ENCODE results near the gene SYN1. TPM values are rescaled to one million over a fixed set of nuclear protein-coding genes. Genes with fewer than 3 reads are reported as not detected.
"Not testable (repeated sequence)": the region's sequence is repeated elsewhere in the genome, so short reads cannot be mapped to it uniquely, and the experiment has no call there.

Gene SYN1
- 0.06 TPM for total RNA-seq (2013)
- polyA plus RNA-seq (1 to 10 TPM in 1 of 3 donors, under 1 TPM in 2; 0.11 to 4.0 (median 0.29) TPM), polyA minus RNA-seq (0.08 and 1.5 TPM in 2 replicates), total RNA-seq (0.15 to 8.8 (median 1.0) reads per million in 11 experiments)

DNA sequence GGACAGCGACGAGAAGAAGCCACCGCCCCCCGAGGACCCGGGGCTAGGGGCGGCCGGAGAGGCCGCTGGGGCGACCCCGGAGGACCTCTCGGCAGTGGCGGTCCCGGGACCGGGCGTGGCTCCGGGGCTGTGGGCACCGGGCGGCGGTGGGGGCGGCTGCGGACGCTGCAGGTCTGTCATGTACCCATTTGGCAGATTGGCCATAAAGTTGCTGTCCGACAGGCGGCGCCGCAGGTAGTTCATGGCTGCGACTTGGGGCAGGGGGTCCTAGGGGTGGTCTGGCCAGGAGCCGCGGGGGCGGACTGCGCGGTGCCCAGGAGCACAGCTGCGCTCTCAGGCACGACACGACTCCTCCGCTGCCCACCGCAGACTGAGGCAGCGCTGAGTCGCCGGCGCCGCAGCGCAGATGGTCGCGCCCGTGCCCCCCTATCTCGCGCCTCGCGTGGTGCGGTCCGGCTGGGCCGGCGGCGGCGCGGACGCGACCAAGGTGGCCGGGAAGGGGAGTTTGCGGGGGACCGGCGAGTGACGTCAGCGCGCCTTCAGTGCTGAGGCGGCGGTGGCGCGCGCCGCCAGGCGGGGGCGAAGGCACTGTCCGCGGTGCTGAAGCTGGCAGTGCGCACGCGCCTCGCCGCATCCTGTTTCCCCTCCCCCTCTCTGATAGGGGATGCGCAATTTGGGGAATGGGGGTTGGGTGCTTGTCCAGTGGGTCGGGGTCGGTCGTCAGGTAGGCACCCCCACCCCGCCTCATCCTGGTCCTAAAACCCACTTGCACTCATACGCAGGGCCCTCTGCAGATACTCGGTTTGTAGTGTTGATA is at the start of gene SYN1:
Gene SYN1 (minus strand): TSS at position 372 of the 817 bp plus-strand sequence. CDS start 129 bp downstream, at position 243.
- peak; percentile 78 to 91 (median 81) for DNase-seq
- H3K9me3 ChIP-seq (replicated peaks in 1 of 2; ENCODE audit: control insufficient read depth in 1 of 2, insufficient read depth in 1 of 2, low read length in 2 of 2): no peaks in the 10 kb centered on the region
- Mint-ChIP-seq H3K36me3 (peaks cover 5% of the 10 kb centered on the region in 2 donors), H3K27me3 (ENCODE audit: low read depth in 3 of 3) (peaks cover 9 to 21% (median 13%) of the 10 kb centered on the region in 3 donors), H3K27ac (no peak within 1 kb of the TSS), H3K4me1 (peaks cover 18% of the 10 kb centered on the region), H3K4me3 (peak within 1 kb of the TSS in 1 of 2 donors; percentile 71), H3K9me3 (peaks cover 0 to 10% (median 2%) of the 10 kb centered on the region in 7 donors)
- TF ChIP-seq, protein P1, sequence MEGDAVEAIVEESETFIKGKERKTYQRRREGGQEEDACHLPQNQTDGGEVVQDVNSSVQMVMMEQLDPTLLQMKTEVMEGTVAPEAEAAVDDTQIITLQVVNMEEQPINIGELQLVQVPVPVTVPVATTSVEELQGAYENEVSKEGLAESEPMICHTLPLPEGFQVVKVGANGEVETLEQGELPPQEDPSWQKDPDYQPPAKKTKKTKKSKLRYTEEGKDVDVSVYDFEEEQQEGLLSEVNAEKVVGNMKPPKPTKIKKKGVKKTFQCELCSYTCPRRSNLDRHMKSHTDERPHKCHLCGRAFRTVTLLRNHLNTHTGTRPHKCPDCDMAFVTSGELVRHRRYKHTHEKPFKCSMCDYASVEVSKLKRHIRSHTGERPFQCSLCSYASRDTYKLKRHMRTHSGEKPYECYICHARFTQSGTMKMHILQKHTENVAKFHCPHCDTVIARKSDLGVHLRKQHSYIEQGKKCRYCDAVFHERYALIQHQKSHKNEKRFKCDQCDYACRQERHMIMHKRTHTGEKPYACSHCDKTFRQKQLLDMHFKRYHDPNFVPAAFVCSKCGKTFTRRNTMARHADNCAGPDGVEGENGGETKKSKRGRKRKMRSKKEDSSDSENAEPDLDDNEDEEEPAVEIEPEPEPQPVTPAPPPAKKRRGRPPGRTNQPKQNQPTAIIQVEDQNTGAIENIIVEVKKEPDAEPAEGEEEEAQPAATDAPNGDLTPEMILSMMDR (IDR thresholded peaks at IDR 0.05): no peak
- WGBS (ENCODE audit: insufficient coverage): 4% methylated on average over 40 of the region's 88 CpGs
- intact Hi-C loops (cut with micrococcal nuclease): loop anchor here in 1 of 2 donors (5.0 kb wide), 1 partner anchor 42 kb away; no protein-coding TSS in a partner anchor
- no peak within 1 kb of the TSS for H3K27ac ChIP-seq (ENCODE audit: low read depth in 1 of 2, low read length in 2 of 2)
- H3K27me3 ChIP-seq (ENCODE audit: control insufficient read depth in 2 of 2, insufficient read depth in 2 of 2, low read length in 2 of 2): peaks cover 0 to 4% of the 10 kb centered on the region in 2 donors
- H3K4me3 ChIP-seq (replicated peaks in 1 of 3; ENCODE audit: low read depth in 2 of 3, low read length in 3 of 3): peak within 1 kb of the TSS in 1 of 3 experiments; percentile 51
- peak within 1 kb of the TSS; percentile 57 for H3K4me2 ChIP-seq (replicated peaks; ENCODE audit: extremely low read depth, low read length, poor library complexity, severe bottlenecking)
- H4K20me1 ChIP-seq (ENCODE audit: insufficient read depth, low read length): peaks cover 25% of the 10 kb centered on the region
- H2AFZ ChIP-seq (ENCODE audit: insufficient read depth, low read depth, low read length, poor library complexity, severe bottlenecking): peak within 1 kb of the TSS; percentile 46
- peaks cover 2% of the 10 kb centered on the region in 2 donors for H3K36me3 ChIP-seq (replicated peaks in 1 of 2; ENCODE audit: control insufficient read depth in 1 of 2, insufficient read depth in 2 of 2, low read length in 2 of 2)
- H3K79me2 ChIP-seq (ENCODE audit: insufficient read depth, low read length): no peaks in the 10 kb centered on the region
- H3K9ac ChIP-seq (ENCODE audit: insufficient read depth, low read length, poor library complexity, severe bottlenecking): no peak within 1 kb of the TSS
- H3K4me1 ChIP-seq (ENCODE audit: control insufficient read depth in 1 of 2, insufficient read depth in 2 of 2, low read length in 2 of 2): peaks cover 13 to 21% of the 10 kb centered on the region in 2 donors

DNA sequence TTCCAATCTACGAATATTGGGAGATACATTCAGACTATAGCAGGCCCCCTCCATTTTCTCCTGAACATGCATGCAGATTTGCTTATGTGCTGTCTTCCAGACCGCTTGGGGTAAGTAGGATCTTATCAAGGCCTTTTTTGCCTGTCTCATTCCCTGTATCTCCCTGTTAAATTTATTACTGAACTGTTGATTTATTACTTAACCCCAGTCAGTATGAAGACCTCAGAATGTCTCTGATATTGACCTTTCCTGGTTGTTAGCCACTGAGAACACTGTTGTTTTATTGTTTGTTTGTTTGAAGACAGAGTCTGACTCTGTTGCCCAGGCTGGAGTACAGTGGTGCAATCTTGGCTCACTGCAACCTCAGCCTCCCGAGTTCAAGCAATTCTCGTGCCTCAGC is 46.1 kb upstream of the SYN1 start:
- H3K4me1 ChIP-seq (ENCODE audit: control insufficient read depth in 1 of 2, insufficient read depth in 2 of 2, low read length in 2 of 2); H3K9me3 ChIP-seq (replicated peaks in 1 of 2; ENCODE audit: control insufficient read depth in 1 of 2, insufficient read depth in 1 of 2, low read length in 2 of 2); intact Hi-C loops (cut with micrococcal nuclease); H3K4me1 Mint-ChIP-seq; DNase-seq; H3K9ac ChIP-seq (ENCODE audit: insufficient read depth, low read length, poor library complexity, severe bottlenecking); H3K79me2 ChIP-seq (ENCODE audit: insufficient read depth, low read length); H3K4me3 ChIP-seq (replicated peaks in 1 of 3; ENCODE audit: low read depth in 2 of 3, low read length in 3 of 3); H3K36me3 ChIP-seq (replicated peaks in 1 of 2; ENCODE audit: control insufficient read depth in 1 of 2, insufficient read depth in 2 of 2, low read length in 2 of 2); H3K36me3 Mint-ChIP-seq; H3K4me3 Mint-ChIP-seq; H3K27me3 Mint-ChIP-seq (ENCODE audit: low read depth in 3 of 3); H3K9me3 Mint-ChIP-seq; H3K27ac ChIP-seq (ENCODE audit: low read depth in 1 of 2, low read length in 2 of 2); H3K27me3 ChIP-seq (ENCODE audit: control insufficient read depth in 2 of 2, insufficient read depth in 2 of 2, low read length in 2 of 2); H3K4me2 ChIP-seq (replicated peaks; ENCODE audit: extremely low read depth, low read length, poor library complexity, severe bottlenecking); H2AFZ ChIP-seq (ENCODE audit: insufficient read depth, low read depth, low read length, poor library complexity, severe bottlenecking); H4K20me1 ChIP-seq (ENCODE audit: insufficient read depth, low read length); H3K27ac Mint-ChIP-seq: not testable (repeated sequence)
- no CpG with 5 or more reads among the region's 4 CpGs for WGBS (ENCODE audit: insufficient coverage)

Data from CD14-positive monocyte (primary cell).